IPS-NIHi7 (cell line): ENCODE data around the gene MAGEC2.
A peak's percentile ranks its signal among the peaks of the same experiment; 100 is the strongest.

Source experiments
- DNase-seq: peaks from one replicate; pipeline ENCODE4 v3.0.0; 2012; ENCODE audit warnings: mixed read lengths; ENCODE audit errors: extremely low spot score

Gene MAGEC2, protein sequence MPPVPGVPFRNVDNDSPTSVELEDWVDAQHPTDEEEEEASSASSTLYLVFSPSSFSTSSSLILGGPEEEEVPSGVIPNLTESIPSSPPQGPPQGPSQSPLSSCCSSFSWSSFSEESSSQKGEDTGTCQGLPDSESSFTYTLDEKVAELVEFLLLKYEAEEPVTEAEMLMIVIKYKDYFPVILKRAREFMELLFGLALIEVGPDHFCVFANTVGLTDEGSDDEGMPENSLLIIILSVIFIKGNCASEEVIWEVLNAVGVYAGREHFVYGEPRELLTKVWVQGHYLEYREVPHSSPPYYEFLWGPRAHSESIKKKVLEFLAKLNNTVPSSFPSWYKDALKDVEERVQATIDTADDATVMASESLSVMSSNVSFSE

DNA sequence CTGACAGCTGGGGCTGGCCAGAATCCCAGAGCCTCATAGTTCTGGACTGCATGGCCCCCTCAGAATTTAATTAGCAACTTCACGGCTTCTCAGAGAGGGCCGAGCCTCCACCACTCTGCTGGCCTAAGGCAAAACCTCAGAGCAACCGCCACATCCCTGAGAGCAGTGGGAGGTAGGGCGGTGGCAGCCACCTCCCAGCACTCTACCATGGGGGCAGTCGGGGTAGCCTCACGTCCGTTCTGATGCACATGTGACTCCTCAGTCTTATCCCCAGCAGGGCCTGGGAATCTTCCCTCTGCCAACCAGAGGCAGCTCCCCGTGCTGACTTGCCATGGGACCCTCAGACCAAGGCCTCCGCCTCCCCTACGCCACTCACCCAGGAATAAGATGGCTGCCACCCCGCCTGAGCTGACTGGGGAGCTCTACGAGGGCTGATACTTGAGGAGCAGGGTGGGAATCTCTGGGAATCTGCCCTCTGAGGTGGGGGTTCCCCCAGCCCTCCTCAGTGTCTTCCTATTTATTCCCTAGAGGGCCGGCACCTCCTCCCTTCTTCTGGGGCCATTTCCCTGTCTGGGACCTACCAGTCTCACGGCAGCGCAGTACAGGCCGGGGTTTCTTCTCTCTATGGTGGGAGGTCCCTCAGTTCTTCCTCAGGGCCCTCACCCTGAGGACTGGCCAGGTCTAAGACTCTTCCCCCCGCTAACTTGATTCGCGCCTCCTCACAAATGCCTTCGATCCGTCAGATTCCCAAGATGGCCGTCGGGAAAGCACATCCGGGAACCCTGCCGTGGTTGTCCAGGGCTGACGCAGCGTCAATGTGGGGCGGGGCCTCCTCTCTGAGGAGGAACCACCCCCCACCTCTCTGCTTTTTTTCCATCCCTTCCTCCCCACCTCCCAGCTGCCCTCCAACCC lies at the start of gene MAGEC2:
Gene MAGEC2, minus strand, starts transcription at position 769 of the 912 bp plus-strand sequence. CDS start 1,303 bp downstream, outside the sequence.
- no peak for DNase-seq

DNA sequence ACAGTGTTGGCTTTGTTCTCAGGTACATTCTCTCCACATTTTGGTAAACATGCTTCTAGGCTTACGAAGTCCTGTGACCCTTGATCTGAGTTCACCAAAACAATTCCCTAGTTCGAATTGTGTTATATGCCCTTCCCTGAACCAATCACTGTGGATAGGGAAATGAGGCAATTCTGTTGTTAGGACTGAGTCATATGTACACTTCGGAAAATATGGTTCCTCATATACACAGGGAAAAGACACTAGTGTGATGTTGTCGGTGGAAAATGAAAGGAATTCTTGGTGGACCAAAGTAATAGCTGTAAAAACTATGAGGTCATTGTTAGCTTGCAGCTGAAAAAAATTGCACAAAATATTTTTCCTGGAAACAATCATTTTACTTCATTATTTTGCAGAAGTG lies 46.6 kb upstream of the MAGEC2 start:
- DNase-seq = no peak

DNA sequence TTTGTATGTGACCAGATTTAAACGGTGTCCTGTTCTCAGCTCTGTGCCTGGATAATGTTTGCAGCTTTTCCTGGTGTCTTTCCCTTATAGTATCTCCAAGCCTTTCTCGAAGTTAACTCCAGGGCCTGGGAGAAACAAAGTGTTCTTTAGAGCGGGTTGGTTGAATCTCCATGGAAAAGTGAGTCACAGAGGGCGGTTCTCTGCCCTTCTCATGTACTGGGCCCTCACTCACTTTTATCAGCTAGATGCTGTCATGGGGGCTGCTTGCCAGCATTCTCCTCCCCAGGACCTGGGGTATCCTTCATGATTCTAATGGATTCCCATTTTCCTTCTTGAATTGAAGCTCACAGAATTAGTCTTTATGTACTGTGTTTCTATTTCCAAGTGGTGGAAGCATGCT lies 46.1 kb upstream of the MAGEC2 start:
- no peak for DNase-seq

DNA sequence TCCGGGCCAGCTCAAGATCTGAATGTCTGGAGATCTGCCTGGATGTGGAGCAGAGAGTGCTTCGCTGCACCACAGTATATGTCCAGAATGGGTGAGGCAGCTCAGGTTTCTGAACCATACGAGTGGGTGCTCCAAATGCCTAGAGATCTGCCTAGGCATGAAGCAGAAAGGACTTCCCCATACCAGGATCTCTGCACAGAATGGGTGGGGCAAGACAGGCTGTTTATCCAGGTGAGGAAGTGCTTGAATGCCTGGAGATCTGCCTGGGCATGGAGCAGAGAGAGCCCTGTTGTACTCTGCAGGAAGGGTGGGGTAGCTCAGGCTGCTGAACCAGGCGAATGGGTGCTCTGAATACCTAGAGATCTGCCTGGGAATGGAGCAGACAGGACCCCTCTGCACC lies 45.4 kb upstream of the MAGEC2 start:
- DNase-seq = no peak

DNA sequence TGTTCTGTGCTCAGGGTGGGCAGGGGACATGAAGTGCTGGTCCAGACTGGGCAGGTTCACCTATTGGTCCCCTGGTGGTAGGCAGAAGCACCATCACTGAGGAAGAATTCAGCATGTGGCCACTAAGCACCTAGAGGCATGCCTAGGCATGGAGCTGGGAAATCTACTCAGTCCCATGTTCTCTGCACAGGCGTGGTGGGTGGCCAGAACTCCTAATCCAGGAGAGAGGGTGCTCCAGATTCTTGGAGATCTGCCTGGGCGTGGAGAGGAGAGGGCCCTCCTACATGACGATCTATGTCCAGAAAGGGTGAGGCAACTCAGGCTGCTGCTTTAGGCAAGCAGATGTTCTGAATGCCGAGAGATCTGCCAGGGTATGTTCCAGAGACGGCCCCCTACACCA lies 44.6 kb upstream of the MAGEC2 start:
- DNase-seq = no peak

DNA sequence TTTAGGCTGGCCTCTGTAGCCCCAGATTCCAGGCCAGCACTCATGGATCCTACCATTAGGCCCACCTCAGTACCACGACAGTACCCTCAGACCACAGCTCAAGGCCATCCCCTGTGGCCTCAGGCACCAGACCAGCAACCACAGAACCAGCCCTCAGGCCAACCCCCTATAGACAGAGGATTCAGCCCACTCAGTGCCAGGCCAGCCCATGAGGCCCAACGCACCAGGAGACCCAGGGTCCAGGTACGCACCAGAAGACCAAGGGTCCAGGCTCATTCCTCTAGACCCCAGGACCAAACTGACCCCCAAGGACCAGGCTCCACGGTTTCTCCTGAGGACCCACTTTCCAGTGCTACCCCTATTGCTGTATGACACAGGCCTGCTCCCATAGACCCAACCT lies 39.5 kb upstream of the MAGEC2 start:
- no peak for DNase-seq

DNA sequence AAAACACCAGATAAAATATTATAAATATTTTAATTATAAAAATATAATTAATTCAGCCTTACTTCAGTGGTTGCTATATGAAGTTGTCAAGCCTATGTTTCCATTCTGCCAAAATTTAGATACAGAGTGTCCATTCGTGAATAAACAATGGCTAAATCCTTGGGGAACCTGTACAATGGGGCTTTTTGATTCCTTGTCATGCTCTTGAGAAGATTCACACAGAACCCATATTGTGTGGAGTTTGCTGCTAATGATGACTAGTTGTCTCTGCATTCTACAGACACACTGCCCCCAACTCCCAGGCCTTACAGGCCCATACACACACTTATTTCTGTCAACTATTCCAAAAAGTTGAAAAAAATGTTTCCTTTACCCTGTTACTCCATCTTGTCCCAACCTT lies 33.4 kb upstream of the MAGEC2 start:
- no peak for DNase-seq

DNA sequence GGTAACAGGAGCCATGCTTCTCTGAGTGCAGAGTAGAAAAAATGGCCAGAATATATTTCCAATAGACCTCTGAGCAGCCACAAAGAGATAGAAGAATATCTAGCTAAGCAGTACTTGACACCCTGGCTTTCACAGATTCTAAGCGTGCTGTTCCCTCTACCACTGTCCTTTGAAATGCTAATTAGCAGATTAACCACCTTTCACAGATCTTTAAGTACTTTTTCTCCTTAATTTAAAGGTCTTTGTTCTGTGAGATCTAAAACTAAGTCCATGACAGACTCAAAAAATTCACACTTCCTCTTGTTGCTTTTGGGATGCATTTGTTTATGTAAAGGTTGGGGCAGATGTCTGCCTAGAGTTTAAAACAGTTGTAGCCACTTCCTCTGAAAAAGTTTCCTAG lies 28.3 kb upstream of the MAGEC2 start:
- DNase-seq = peak; percentile 14

DNA sequence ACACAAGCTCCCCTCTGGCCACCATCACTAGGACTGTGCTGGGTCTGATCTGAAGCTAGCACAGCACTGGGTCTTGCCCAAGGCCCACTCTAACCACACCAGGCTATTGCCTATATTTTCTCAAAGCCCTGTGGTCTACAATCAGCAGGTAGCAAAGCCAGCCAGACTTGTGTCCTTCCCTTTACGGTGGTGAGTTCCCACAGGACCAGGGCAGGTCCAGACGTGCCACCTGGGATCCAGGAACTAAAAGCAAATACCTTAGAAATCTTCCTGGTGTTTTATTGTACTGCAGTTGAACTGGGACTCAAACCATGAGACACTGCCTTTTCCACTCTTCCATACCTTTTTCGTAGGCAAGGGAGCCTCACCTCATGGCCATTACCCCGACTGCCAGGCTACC lies 9.0 kb upstream of the MAGEC2 start:
- DNase-seq = no peak

DNA sequence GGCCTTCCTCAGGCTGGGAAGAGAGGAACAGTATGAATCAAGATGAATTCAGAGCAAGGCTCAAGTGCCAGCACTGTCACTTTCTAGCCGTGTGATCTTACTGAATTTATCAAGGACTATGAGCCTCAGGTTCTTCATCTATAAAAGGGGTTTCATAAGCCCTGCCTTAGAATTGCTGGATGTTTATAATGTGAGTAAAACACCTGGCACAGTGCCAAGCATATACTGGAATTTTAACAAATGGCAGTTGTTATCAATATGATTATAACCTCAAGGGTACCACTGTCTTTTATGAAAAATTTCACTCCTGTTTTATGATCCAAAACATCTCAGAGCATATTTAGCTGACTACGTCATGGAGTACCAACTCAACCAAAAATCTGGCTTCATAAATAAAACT lies 4.0 kb downstream of the MAGEC2 start:
- DNase-seq = no peak

DNA sequence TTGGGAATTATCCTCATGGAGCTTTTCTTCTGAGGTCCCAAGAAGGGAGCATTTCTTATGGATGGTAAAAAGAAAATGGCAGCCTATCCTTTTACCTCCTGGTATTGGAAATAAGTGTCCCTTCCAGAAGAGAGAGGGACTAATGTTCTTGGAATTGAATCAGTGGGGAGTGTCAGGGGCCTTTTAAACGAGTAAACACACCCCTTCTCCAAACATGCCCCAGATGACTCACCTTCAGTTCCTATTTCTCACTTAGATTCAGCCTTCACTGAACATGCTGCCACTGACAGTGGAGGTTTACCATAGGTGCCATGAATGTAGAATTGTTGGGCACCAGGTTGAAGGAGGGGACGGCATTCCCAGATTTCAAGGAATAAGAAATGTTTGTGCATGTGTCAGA lies 19.0 kb downstream of the MAGEC2 start:
- no peak for DNase-seq

DNA sequence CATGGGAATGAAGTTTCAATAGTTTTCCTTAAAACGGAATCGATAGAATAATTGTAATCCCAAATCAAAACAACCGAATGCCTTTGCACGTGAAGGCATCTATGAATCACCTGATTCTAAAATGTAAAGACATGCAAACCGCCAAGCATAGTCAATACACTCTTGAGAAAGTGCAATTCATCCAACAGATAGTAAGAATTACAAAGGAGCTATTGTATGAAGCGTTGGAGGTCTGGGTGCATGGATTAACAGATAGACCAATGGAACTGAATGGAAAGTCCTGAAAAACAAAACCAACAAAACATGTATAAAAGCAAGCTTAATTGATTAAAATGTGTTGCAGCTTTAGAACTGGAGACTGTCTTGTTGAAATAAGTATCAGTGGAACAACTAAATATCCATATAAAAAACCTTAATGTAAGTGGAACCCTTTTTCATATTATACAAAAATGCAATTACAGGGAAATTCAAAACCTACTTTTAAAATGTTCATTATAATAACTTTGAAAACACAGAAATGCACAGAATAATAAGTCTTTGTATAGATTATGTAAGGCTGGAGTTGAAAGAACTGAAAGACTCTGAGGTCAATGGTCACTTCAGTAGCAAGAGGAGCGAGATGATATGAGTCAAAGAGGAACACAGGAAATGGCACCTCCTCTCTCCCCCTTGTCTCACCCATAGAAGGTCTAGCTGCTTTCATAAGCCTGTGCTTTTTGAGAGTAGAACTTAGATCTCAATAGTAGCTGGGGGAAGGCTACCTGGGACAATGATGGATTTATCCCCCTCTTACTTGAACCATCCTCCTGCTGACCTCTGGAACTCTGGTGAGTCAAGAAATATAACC lies 20.1 kb downstream of the MAGEC2 start:
- DNase-seq = no peak

DNA sequence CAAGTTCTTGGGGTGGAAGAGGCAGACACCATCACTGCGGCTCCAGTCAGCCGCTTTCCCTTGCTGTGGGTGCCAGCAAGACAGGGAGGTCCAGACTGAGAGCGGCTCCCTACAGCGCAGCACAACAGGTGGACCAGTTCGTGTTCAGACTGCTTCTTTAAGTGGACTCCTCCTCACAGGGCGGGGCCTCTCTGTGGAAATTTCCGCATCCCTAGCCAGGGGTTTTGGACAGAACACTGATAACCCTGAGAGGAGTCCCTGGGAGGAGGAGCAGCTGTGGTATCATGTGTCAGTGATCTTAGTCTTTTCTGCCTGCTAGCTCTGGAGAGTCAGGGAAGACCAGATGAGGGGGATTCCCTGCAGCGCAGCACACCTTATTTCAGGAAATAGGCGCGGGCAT lies 48.5 kb downstream of the MAGEC2 start:
- DNase-seq = peak; percentile 15
